Posterior cingulate gyrus (tissue), 11 donors: ENCODE data around the gene RBM44.

Experiments used
- DNase-seq, 10 donors: peaks; one replicate each; pipeline versions ENCODE4 v3.0.0 to v3.0.0-alpha.2; 2020 to 2021; ENCODE audit warnings: mixed read lengths in 3 of 10
- intact Hi-C: fragments of 100-400 bp; cut with DNase I; formaldehyde crosslinking; loops from one replicate; pipeline ENCODE4 v1.15.1; 2023

The RBM44 gene

DNA sequence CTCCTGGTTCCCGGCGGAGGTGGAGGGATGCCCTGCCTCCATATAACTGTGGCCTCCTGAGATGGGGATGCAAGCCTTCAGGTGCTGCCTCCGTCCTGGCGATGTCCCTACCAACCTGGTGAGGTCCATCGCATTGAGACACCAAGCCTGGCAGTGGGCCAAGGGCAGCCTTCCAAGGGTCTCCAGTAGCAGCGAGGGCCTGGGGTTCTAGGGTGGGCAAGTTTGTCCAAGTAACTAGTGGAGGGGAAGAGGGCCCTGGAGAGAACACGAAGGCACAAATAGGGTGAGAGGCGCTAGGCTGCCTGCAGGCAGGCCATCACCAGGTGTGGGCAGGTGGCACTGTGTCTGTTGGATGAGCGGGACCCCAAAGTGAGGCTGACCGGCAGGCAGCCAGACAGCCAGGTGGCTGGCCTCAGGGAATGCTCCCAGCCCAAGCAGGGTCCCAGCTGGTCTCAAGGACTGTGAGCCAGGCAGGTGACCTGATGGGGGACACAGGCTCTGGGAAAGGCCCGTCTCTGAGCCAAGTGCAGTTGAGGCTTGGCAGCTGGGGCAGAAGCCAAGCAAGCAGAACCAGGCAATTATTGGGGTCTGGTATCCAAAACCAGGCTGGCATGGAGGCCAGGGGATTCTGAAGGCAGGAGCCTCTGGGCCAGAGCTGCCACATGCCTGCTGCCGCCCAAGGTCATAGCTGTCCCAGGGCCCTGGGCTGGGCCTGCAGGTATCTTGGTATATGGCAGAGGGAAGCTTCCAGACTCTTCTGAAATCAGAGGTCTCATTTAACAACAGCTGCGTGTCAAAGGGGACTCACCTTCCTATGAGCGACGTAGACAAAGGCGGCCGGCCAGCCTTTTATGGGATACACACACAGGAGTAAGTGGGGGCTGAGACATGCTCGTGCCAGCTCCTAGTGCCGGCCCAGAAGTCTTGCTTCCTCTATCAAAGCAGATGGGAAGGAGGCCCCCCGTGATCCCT is 84.2 kb downstream of the RBM44 start:
- DNase-seq = peak in 3 of 10 donors; percentile 65 to 82 (median 77)
- intact Hi-C loops = no loop called here

DNA sequence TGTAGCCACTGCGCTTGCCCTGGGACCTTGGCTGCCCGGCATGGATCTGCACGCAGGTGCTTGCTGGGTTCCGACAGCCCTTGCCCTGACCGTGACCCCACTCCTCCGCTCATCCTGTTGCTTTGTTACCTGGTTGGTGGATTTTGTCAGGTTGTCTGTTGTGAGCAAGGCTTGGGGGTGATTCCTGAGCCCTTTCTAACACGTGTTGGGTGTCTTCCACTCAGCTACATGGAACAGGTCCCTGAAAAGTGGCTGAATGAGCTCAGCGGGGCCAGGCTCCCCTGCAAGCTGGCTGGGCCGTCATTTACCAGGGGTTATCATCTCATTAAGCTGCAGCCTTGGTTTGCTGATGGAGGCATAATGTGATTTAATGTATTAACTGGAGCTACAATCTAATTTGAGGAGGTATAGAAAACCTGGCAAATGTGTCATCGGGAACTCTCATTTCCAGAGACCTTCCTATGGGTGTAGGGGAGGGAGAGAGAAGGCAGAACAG is 85.4 kb downstream of the RBM44 start:
- intact Hi-C loops = no loop called here
- DNase-seq = peak in 3 of 10 donors; percentile 29 to 70 (median 47)

DNA sequence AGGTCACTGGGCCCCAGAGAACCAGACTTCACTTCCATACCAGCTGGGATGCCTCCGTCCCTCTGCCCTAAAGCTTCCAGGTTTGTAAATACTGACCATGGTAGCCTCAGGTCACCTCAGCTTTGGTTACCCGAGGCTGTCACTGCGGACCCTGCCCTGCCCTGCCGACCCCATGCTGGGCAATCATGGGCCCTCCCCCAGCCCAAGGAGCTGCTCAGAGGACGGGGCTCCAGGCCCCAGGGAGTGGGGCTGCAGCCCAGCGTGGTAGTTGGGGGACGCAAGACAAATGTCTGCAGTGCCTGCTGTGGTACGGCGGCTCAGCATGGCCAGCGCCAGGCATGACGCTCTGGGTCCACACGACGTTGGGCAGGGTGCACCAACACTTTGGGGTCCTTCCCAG is 86.1 kb downstream of the RBM44 start:
- DNase-seq = peak in 3 of 10 donors; percentile 66 to 82 (median 71)
- intact Hi-C loops = no loop called here

DNA sequence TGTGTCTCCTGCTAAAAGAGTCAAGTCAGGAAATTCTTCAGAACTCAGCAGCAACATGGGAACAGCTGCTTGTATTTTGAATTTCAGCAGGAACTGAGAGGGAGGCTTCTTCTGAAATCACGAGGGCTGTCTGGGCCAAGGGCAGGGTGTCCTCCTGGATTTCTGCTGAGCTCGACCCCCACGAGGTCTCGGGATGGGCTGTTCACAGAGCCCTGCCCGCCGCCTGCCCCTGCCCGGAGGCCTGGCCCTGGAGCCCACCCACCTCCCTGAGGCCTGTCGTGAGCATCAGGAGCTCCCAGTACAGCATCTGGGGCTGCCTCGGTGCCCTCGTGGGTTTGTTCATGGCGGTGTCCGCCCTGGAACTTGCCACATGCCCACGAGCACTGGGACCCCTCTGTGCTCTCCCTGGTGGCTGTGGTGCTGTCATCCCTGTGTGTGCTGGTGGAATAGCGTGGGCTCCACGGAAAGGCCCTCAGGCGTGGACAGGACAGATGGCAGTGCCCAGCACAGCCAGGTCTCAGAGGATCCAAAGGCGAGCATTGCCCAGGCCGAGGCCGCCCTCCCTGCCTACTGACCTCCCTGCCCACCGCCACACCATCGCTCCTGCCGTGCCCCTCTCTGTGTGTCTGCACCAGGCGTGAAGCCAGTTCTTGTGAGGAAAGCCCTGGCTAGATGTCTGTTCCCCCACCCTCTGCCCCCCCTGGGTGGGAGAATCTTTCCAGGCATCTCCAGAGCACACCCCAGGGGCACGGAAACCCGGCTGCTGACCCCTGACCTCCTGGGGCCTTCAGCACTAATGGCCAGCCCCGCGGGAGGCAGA is 86.7 kb downstream of the RBM44 start:
- intact Hi-C loops = no loop called here
- DNase-seq = peak in 3 of 10 donors; percentile 57 to 67 (median 66)

DNA sequence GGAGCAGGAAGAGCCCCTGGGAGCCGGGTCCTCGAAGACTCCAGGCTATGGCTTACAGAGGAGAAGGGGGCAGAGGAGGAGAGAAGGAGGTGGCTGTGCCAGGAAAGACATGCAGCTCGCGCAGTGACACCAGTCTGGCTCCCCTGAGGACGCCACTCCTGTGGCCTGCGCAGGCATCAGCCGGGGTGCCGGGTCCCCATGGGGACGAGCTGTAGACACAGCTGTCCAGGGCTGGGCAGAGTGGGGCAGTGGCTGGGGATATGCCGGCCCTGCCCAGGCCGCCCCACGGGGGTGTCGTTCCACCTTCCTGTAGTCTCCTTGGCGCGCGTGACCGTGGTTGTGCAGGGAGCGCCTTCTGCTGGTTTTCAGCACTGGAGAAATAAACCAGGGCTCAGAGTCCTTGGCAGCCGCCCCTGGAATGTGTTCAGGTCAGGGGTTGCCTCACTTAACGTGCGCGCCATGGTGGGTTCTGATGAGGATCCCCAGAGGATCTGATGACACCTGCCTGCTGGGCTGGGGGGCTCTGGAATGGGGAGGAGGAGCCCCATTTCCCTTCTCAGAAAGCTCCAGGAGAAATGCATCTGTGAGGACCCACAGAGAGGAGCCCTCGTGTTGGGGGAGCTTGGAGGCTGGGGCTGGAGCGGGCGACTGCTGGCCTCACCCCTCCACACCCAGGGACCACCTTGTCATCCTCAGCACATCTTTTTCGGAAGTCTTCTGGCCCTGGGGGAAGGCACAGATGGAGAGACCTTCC is 87.5 kb downstream of the RBM44 start:
- intact Hi-C loops = no loop called here

DNA sequence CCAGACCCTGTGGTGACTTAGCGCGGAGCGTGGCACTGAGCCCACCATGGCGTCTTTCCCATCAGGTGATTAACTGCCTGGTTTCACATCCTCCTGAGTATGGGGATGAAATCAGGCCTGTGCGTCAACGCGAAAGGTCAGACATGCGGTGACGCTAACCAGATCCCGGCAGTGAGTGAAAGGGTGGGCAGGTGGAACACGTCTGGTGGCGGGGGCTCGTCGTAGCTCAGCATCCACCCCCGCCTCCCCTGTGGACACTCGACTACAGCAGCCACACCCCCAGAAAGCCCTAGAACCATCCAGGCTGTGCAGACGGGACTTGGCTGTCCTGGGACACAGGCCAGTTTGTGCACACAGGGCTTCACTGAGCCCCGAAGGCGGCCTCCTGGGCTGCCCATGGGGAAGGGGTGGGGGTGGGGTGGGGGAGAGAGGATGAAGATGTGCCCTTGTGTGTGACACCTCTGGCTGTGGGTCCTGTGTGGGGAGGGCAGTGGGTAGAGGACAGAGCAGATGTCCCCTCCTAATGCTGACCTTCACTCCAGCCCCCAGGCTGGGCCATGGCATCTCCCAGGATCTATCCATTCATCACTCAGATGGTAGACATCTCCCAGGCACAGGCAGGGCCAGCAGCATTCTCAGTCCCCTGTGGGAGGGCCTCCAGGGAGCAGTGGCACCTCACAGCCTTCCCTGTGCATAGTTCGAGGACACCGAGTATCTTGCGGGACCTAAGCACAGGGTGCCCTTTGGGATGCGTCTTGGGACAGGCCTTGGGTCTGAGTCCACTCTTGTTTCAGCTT is 88.3 kb downstream of the RBM44 start:
- intact Hi-C loops = no loop called here
- DNase-seq = peak in 3 of 10 donors; percentile 57 to 79 (median 70)

More for the DNA sequence above, 87.5 kb downstream of the RBM44 start:
- peak in 3 of 10 donors; percentile 68 to 85 (median 84) for DNase-seq

DNA sequence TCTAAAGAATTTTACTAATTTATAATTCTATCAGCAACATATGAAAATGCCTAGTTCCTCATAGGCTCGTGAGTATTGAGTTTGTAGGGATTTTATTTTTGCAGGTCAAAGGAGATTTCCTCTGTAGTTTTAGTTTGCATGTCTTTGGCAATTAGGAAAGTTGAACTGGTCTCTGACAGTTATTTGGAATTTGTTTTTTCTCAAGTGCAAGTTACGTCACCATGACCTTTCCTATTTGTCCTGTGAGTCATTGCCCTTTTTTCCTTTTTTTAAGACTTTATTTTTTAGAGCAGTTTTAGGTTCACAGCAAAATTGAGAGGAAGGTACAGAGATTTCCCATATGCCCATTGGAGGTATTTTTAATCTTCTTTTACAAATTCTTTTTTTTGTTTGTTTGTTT is 89.8 kb downstream of the RBM44 start:
- no peak for DNase-seq
- intact Hi-C loops = no loop called here

DNA sequence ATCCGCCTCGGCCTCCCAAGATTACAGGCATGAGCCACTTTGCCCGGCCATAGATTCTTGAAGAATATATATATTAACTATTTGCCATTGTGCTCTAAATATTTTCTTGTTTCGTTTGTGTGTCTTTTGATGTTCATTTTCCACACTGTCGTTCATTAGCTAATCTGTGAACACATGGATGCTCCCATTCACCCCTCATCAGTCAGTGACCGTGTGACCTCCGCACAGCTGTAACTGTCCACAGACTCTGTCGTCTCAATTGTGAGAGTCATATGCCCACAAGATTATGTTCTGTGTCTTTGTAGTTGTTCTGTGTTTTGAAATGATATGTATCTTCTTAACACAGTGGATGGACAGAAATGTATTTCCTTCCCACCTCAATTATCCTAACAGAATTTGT is 90.4 kb downstream of the RBM44 start:
- intact Hi-C loops = no loop called here
- peak in 2 of 10 donors; percentile 7 to 34 for DNase-seq

DNA sequence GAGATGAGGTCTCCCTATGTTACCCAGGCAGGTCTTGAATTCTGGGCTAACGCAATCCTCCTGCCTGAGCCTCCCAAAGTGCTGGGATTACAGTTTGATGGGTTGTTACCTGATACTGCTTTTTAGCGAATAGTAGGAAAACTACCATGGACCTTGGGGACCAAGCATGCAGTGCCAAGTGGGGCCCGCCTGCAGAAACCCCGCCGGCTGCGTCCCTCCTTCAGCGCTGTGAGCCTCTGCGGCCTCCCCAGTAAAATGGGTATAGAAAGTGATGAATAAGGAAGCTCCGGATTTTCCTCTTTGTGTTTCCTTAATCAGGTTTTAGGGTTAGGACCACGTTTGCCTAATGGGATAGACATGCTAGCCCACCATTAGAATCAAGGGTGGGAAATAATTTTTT is 91.2 kb downstream of the RBM44 start:
- intact Hi-C loops = no loop called here
- peak in 3 of 10 donors; percentile 23 to 46 (median 33) for DNase-seq
